Measurements from ENCODE around the gene HAUS3.

Gene HAUS3

DNA sequence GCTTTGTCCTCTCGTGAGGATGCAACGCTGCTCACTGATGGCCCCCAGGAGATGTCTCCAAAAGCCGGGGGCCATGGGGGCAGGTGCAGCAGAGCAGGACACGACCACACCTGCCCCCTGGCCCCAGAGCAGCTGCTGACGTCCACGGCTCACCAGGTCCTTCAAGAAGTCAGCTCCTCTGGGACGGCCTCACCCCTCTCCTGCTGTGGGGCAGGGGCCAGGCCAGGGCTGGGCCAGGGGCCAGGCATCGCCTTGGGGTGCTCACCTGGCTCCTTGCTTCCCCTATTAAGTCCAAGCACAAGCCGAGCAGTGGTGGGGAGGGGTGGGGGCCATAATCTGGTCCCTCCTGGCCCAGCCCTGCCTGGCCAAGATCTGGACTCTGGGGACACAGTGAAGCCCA lies 48.6 kb upstream of the HAUS3 start:
- H3K4me1 ChIP-seq (ENCODE audit: control insufficient read depth, insufficient read depth, low read length): no peaks in the 10 kb centered on the region
- no peak overlapping the region for H3K27ac ChIP-seq (ENCODE audit: extremely low read depth, low read depth, low read length)
- ChIA-PET POLR2A (no interaction called here), CTCF (no interaction called here)
- H3K36me3 ChIP-seq (ENCODE audit: control insufficient read depth in 2 of 2, insufficient read depth in 1 of 2, low read length in 2 of 2): no peaks in the 10 kb centered on the region
- no peaks in the 10 kb centered on the region for H3K9me3 ChIP-seq (ENCODE audit: control insufficient read depth, insufficient read depth, low read depth, low read length)
- no peak for TF ChIP-seq ZNF324 (tag by site-specific recombination; IDR thresholded peaks at IDR 0.05)
- no peak for TF ChIP-seq ZNF76 (tag by site-specific recombination; IDR thresholded peaks at IDR 0.05; ENCODE audit: borderline replicate concordance, low read depth)
- TF ChIP-seq OVOL3 (tag by site-specific recombination; IDR thresholded peaks at IDR 0.05): no peak
- TF ChIP-seq, protein P1, sequence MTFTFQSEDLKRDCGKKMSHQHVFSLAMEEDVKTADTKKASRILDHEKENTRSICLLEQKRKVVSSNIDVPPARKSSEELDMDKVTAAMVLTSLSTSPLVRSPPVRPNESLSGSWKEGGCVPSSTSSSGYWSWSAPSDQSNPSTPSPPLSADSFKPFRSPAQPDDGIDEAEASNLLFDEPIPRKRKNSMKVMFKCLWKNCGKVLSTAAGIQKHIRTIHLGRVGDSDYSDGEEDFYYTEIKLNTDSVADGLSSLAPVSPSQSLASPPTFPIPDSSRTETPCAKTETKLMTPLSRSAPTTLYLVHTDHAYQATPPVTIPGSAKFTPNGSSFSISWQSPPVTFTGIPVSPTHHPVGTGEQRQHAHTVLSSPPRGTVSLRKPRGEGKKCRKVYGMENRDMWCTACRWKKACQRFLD (tag by site-specific recombination; IDR thresholded peaks at IDR 0.05): no peak
- no peak for TF ChIP-seq PRDM10 (tag by site-specific recombination; IDR thresholded peaks at IDR 0.05)
- no peak for TF ChIP-seq ZNF362 (tag by site-specific recombination; IDR thresholded peaks at IDR 0.05)
- TF ChIP-seq, protein P2, sequence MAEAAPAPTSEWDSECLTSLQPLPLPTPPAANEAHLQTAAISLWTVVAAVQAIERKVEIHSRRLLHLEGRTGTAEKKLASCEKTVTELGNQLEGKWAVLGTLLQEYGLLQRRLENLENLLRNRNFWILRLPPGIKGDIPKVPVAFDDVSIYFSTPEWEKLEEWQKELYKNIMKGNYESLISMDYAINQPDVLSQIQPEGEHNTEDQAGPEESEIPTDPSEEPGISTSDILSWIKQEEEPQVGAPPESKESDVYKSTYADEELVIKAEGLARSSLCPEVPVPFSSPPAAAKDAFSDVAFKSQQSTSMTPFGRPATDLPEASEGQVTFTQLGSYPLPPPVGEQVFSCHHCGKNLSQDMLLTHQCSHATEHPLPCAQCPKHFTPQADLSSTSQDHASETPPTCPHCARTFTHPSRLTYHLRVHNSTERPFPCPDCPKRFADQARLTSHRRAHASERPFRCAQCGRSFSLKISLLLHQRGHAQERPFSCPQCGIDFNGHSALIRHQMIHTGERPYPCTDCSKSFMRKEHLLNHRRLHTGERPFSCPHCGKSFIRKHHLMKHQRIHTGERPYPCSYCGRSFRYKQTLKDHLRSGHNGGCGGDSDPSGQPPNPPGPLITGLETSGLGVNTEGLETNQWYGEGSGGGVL (tag by site-specific recombination; IDR thresholded peaks at IDR 0.05): no peak
- TF ChIP-seq ZNF585B (tag by site-specific recombination; IDR thresholded peaks at IDR 0.05): no peak
- TF ChIP-seq ZNF776 (tag by site-specific recombination; IDR thresholded peaks at IDR 0.05; ENCODE audit: borderline replicate concordance): no peak
- no peak for TF ChIP-seq ZNF624 (tag by site-specific recombination; IDR thresholded peaks at IDR 0.05)
- no peak for TF ChIP-seq ZNF138 (tag by site-specific recombination; IDR thresholded peaks at IDR 0.05; ENCODE audit: borderline replicate concordance)
- TF ChIP-seq REPIN1 (tag by site-specific recombination; IDR thresholded peaks at IDR 0.05; ENCODE audit: low read depth): no peak
- H3K4me3 ChIP-seq (ENCODE audit: low read depth, low read length): no peak overlapping the region

GRCh38 chr4:2289955-2290333 lies 48.0 kb upstream of the HAUS3 start:
- H3K36me3 ChIP-seq (ENCODE audit: control insufficient read depth in 2 of 2, insufficient read depth in 1 of 2, low read length in 2 of 2): no peaks in the 10 kb centered on the region
- H3K4me1 ChIP-seq (ENCODE audit: control insufficient read depth, insufficient read depth, low read length): no peaks in the 10 kb centered on the region
- CTCF ChIA-PET: no interaction called here
- no peak overlapping the region for H3K4me3 ChIP-seq (ENCODE audit: low read depth, low read length)
- no peaks in the 10 kb centered on the region for H3K9me3 ChIP-seq (ENCODE audit: control insufficient read depth, insufficient read depth, low read depth, low read length)
- POLR2A ChIA-PET: no interaction called here
- H3K27ac ChIP-seq (ENCODE audit: extremely low read depth, low read depth, low read length): no peak overlapping the region
- TF ChIP-seq GLIS1 (tag by site-specific recombination; IDR thresholded peaks at IDR 0.05): peak; percentile 26; the same call in 1 of the 2 replicates
- TF ChIP-seq ZNF416 (tag by site-specific recombination; IDR thresholded peaks at IDR 0.05): no peak

All from HEK293 (cell line).